Psoas muscle (tissue), 8 donors: ENCODE results near the gene LRRFIP2. TPM values are rescaled to one million over a fixed set of nuclear protein-coding genes. Genes with fewer than 3 reads are reported as not detected.

ENCODE experiments used
- ATAC-seq, 4 donors: fragments of 200-7000 bp; cut with Tn5 transposase; one replicate each; pipeline ENCODE4 v1.9.1; 2020; ENCODE audit warnings: moderate library complexity in 3 of 4, mild to moderate bottlenecking in 2 of 4
- DNase-seq, 2 donors: peaks; one replicate each; pipeline ENCODE4 v3.0.0-alpha.2; 2020
- H3K27ac ChIP-seq: fragments of 200-600 bp; one replicate; pipeline ENCODE4 v1.8.0; 2022
- H3K27me3 ChIP-seq, 3 donors: fragments of 200-600 bp in 1 of 3; one replicate each; pipeline versions ENCODE4 v1.6.1 to v1.8.0; 2013 to 2022; ENCODE audit warnings: low read length in 2 of 3, mild to moderate bottlenecking in 2 of 3, moderate library complexity in 1 of 3; ENCODE audit not compliant: insufficient read depth in 3 of 3
- H3K36me3 ChIP-seq, 2 donors: fragments of 200-600 bp in 1 of 2; one replicate each; pipeline versions ENCODE4 v1.6.1 to v1.8.0; 2013 to 2022; ENCODE audit warnings: low read depth in 1 of 2, mild to moderate bottlenecking in 1 of 2, moderate library complexity in 1 of 2; ENCODE audit not compliant: insufficient read depth in 1 of 2
- H3K4me1 ChIP-seq: fragments of 200-600 bp; one replicate; pipeline ENCODE4 v1.8.0; 2022
- H3K4me3 ChIP-seq: fragments of 200-600 bp; one replicate; pipeline ENCODE4 v1.8.0; 2022; ENCODE audit warnings: mild to moderate bottlenecking
- H3K9me3 ChIP-seq: fragments of 200-600 bp; one replicate; pipeline ENCODE4 v1.8.0; 2022
- CTCF ChIP-seq: fragments of 200-600 bp; IDR thresholded peaks from one replicate; pipeline ENCODE4 v1.8.0; 2022; ENCODE audit warnings: antibody characterized with exemption
- WGBS, 3 donors: extraction: QIAGEN DNeasy Blood & Tissue Kit; methylation state at CpG; one replicate each; pipeline versions ENCODE4 v1.1.6 to v1.1.7; 2013; 5-methylcytosine and 5-hydroxymethylcytosine counted together
- intact Hi-C, 2 donors: fragments of 100-400 bp; cut with DNase I; formaldehyde crosslinking; loops; one replicate each; pipeline versions ENCODE4 v1.11.0 to v1.14.2; 2022
- polyA plus RNA-seq, 3 donors: library from polyadenylated mRNA; stranded (reverse); fragments of 200-250 nt; gene quantifications; one replicate each; pipeline ENCODE4 v1.2.3, GENCODE V29; 2013
- total RNA-seq, 4 donors: library from RNA; stranded (reverse); fragmentation: NEBNext Ultra II Directional in 2 of 4; extraction: Animal tissue kit (Norgen Biotek cat#: 25700) in 2 of 4; gene quantifications; one replicate each; pipeline versions ENCODE4 v1.2.1 to v1.2.4, GENCODE V29; 2021 to 2023
- donor health status: healthy with polysubstance abuse.
- donor health status: DM: no; HTN: no; CAD: no; lungs with moderate emphysema.
- donor health status: Bipolar disorder and iron deficiency.
- donor health status: healthy.
- donor health status: DM: yes; HTN: yes; CAD: no.
- donor health status: DM: no; HTN: no; CAD: no.
- donor health status: DM: no; HTN: no; CAD: no.
- donor health status: DM: yes; HTN: yes; CAD: no.

LRRFIP2 gene
- total and polyA plus RNA-seq, 7 donors = 35.7 to 163 (median 127) TPM

- H3K4me3 ChIP-seq = no peak overlapping the region
- 98 to 100% (median 98%) methylated on average over 1 of the region's 1 CpG for WGBS, 3 donors
- no peak overlapping the region for H3K27ac ChIP-seq
- H3K4me1 ChIP-seq = peaks cover 33% of the 10 kb centered on the region
- intact Hi-C loops = no loop called here
- DNase-seq = no peak
- peaks cover 0 to 8% of the 10 kb centered on the region in 2 donors for H3K36me3 ChIP-seq
- H3K9me3 ChIP-seq = no peaks in the 10 kb centered on the region
- TF ChIP-seq CTCF = no peak
- no peak for ATAC-seq
- H3K27me3 ChIP-seq = no peaks in the 10 kb centered on the region
Measured at GRCh38 chr3:37127340-37127739, 47.0 kb downstream of the LRRFIP2 start.

- Histone ChIP-seq H3K4me1 (peaks cover 28% of the 10 kb centered on the region), H3K27ac (no peak overlapping the region), H3K9me3 (no peaks in the 10 kb centered on the region), H3K36me3 (peaks cover 0 to 8% of the 10 kb centered on the region in 2 donors), H3K4me3 (no peak overlapping the region), H3K27me3 (no peaks in the 10 kb centered on the region)
- intact Hi-C loops = no loop called here
- ATAC-seq (no peak), DNase-seq (no peak)
- no peak for TF ChIP-seq CTCF
Measured at GRCh38 chr3:37126856-37127255, 47.5 kb downstream of the LRRFIP2 start.

- ATAC-seq (peak in 3 of 4 donors; percentile 30 to 53 (median 51)), DNase-seq (no peak)
- no peaks in the 10 kb centered on the region for H3K27me3 ChIP-seq
- TF ChIP-seq CTCF = no peak
- no peaks in the 10 kb centered on the region for H3K9me3 ChIP-seq
- H3K4me3 ChIP-seq = no peak overlapping the region
- intact Hi-C loops = no loop called here
- WGBS, 3 donors = 79 to 91% (median 79%) methylated on average over 1 of the region's 1 CpG
- H3K36me3 ChIP-seq = peaks cover 0 to 13% of the 10 kb centered on the region in 2 donors
- peaks cover 19% of the 10 kb centered on the region for H3K4me1 ChIP-seq
- no peak overlapping the region for H3K27ac ChIP-seq
Measured at GRCh38 chr3:37125195-37126073, 48.9 kb downstream of the LRRFIP2 start.

- Histone ChIP-seq H3K4me3 (no peak overlapping the region), H3K36me3 (peaks cover 0 to 13% of the 10 kb centered on the region in 2 donors), H3K9me3 (no peaks in the 10 kb centered on the region), H3K27me3 (no peaks in the 10 kb centered on the region), H3K27ac (peak overlapping the region; percentile 17), H3K4me1 (peaks cover 19% of the 10 kb centered on the region)
- no peak for DNase-seq
- no peak for TF ChIP-seq CTCF
- intact Hi-C loops = no loop called here
- WGBS, 3 donors = 12 to 21% (median 20%) methylated on average over 2 of the region's 2 CpGs
- peak in 2 of 4 donors; percentile 38 to 66 for ATAC-seq
Measured at GRCh38 chr3:37124435-37124834, 49.9 kb downstream of the LRRFIP2 start.
